MCF 10A (cell line): Measurements from ENCODE around the gene ACACA. TPM values are rescaled to one million over a fixed set of nuclear protein-coding genes. Genes with fewer than 3 reads are reported as not detected.

Experiments
- BruUV-seq: library from RNA; stranded (reverse); fragments of 400-500 nt; replicated peaks from 2 replicates; lab custom pipeline; 2021; lab: Mats Ljungman, UMichigan
- CTCF ChIA-PET: fragments of 300-600 bp; sonication (Branson Sonifier 250); formaldehyde crosslinking; extraction: SDS; loops from one replicate; lab custom pipeline; 2021; ENCODE audit warnings: antibody characterized with exemption, inconsistent platforms; lab: Yijun Ruan, JAX
- POLR2A ChIA-PET: fragments of 300-600, 350-650 bp; sonication (Branson Sonifier 250); formaldehyde crosslinking; extraction: SDS; loops from one replicate; lab custom pipeline; 2020; ENCODE audit warnings: antibody characterized with exemption, inconsistent platforms; lab: Yijun Ruan, JAX
- DNase-seq: peaks from one replicate; pipeline ENCODE4 v3.0.0-alpha.2; 2018; ENCODE audit not compliant: unreplicated experiment
- H3K27ac Mint-ChIP-seq: one replicate; pipeline ENCODE4 v1.8.0; 2022; ENCODE audit warnings: mild to moderate bottlenecking, low read depth, mixed read lengths; ENCODE audit not compliant: unreplicated experiment
- H3K27me3 Mint-ChIP-seq: one replicate; pipeline ENCODE4 v1.8.0; 2022; ENCODE audit warnings: mixed read lengths; ENCODE audit not compliant: insufficient read depth, unreplicated experiment
- H3K36me3 Mint-ChIP-seq: one replicate; pipeline ENCODE4 v1.8.0; 2022; ENCODE audit warnings: mild to moderate bottlenecking, moderate library complexity, mixed read lengths; ENCODE audit not compliant: insufficient read depth, unreplicated experiment
- H3K4me1 Mint-ChIP-seq: one replicate; pipeline ENCODE4 v1.8.0; 2022; ENCODE audit warnings: mixed read lengths; ENCODE audit not compliant: insufficient read depth, unreplicated experiment
- H3K4me3 Mint-ChIP-seq: one replicate; pipeline ENCODE4 v1.8.0; 2022; ENCODE audit warnings: mild to moderate bottlenecking, moderate library complexity, mixed read lengths; ENCODE audit not compliant: unreplicated experiment
- H3K9me3 Mint-ChIP-seq: one replicate; pipeline ENCODE4 v1.8.0; 2022; ENCODE audit warnings: mixed read lengths; ENCODE audit not compliant: unreplicated experiment
- intact Hi-C: fragments of 100-400 bp; cut with micrococcal nuclease; formaldehyde crosslinking; loops from 2 replicates; pipeline ENCODE4 v1.14.1; 2022
- total RNA-seq: library from RNA; stranded (reverse); gene quantifications from 2 replicates; pipeline ENCODE4 v1.2.3, GENCODE V29; 2022
- TF ChIP-seq, protein P1 (sequence below): fragments of 200-600 bp; IDR thresholded peaks from one replicate; pipeline ENCODE4 v1.8.0; 2022; ENCODE audit warnings: antibody characterized with exemption, mild to moderate bottlenecking; ENCODE audit not compliant: unreplicated experiment

Gene ACACA
- total RNA-seq, 1 experiment from 2014 or later = 100 TPM

DNA sequence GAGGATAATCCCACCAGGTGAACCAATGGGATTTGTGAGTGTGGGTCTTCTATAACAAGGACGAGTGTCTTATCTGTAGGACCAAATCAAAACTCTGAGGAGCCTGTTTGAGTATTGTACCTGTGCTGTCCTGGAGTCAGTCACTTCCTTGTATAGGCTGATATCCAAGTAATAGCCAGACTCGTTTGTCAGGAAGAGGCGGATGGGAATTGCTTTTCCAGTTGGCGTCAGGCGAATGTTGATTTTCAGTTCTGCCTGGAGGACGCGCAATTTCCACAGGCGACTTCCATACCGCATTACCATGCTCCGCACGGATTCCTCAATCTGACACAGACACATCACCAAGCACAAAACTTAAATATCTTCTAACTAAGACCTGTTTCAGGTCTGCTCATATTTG is 218.5 kb downstream of the ACACA start:
- H3K4me1 Mint-ChIP-seq = peaks cover 1% of the 10 kb centered on the region
- BruUV-seq = no TSS peak
- intact Hi-C loops = no loop called here
- no peaks in the 10 kb centered on the region for H3K9me3 Mint-ChIP-seq
- no peaks in the 10 kb centered on the region for H3K27me3 Mint-ChIP-seq
- POLR2A ChIA-PET = interaction anchor here (0.7 to 1.2 kb wide), 2 partner anchors 9 to 180 kb away, joined by 3 to 4 read pairs; no protein-coding TSS in a partner anchor
- DNase-seq = no peak
- H3K27ac Mint-ChIP-seq = no peak overlapping the region
- H3K4me3 Mint-ChIP-seq = no peak overlapping the region
- H3K36me3 Mint-ChIP-seq = peaks cover 80% of the 10 kb centered on the region
- TF ChIP-seq, protein P1, sequence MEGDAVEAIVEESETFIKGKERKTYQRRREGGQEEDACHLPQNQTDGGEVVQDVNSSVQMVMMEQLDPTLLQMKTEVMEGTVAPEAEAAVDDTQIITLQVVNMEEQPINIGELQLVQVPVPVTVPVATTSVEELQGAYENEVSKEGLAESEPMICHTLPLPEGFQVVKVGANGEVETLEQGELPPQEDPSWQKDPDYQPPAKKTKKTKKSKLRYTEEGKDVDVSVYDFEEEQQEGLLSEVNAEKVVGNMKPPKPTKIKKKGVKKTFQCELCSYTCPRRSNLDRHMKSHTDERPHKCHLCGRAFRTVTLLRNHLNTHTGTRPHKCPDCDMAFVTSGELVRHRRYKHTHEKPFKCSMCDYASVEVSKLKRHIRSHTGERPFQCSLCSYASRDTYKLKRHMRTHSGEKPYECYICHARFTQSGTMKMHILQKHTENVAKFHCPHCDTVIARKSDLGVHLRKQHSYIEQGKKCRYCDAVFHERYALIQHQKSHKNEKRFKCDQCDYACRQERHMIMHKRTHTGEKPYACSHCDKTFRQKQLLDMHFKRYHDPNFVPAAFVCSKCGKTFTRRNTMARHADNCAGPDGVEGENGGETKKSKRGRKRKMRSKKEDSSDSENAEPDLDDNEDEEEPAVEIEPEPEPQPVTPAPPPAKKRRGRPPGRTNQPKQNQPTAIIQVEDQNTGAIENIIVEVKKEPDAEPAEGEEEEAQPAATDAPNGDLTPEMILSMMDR = no peak
- CTCF ChIA-PET = interaction anchor here (0.6 to 1.1 kb wide), 3 partner anchors 24 to 186 kb away, joined by 3 to 4 read pairs (median 3); no protein-coding TSS in a partner anchor

GRCh38 chr17:37187262-37187661 is 219.4 kb downstream of the ACACA start:
- Mint-ChIP-seq H3K36me3 (peaks cover 71% of the 10 kb centered on the region), H3K4me1 (peaks cover 8% of the 10 kb centered on the region), H3K9me3 (no peaks in the 10 kb centered on the region), H3K27me3 (no peaks in the 10 kb centered on the region), H3K27ac (no peak overlapping the region), H3K4me3 (no peak overlapping the region)
- intact Hi-C loops = no loop called here
- TF ChIP-seq, protein P1 = no peak
- ChIA-PET CTCF (no interaction called here), POLR2A (interaction anchor here (0.6 to 0.7 kb wide), 2 partner anchors 43 to 87 kb away, joined by 3 read pairs; no protein-coding TSS in a partner anchor)
- DNase-seq = no peak
- BruUV-seq = no TSS peak

- POLR2A ChIA-PET = interaction anchor here (1.2 to 1.7 kb wide), 2 partner anchors 8 to 24 kb away, joined by 3 read pairs; no protein-coding TSS in a partner anchor
- H3K27ac Mint-ChIP-seq = peak overlapping the region; percentile 14
- peaks cover 43% of the 10 kb centered on the region for H3K36me3 Mint-ChIP-seq
- no peaks in the 10 kb centered on the region for H3K27me3 Mint-ChIP-seq
- TF ChIP-seq, protein P1 = no peak
- H3K4me3 Mint-ChIP-seq = no peak overlapping the region
- H3K4me1 Mint-ChIP-seq = peaks cover 27% of the 10 kb centered on the region
- BruUV-seq = no TSS peak
- CTCF ChIA-PET = interaction anchor here (0.5 to 1.5 kb wide), 4 partner anchors 24 to 1486 kb away, joined by 3 to 6 read pairs (median 3); no protein-coding TSS in a partner anchor
- intact Hi-C loops = no loop called here
- DNase-seq = no peak
- no peaks in the 10 kb centered on the region for H3K9me3 Mint-ChIP-seq
These were observed 223.7 kb downstream of the ACACA start for GRCh38 chr17:37182786-37183465.

GRCh38 chr17:37180376-37180775 is 226.3 kb downstream of the ACACA start:
- no TSS peak for BruUV-seq
- peaks cover 43% of the 10 kb centered on the region for H3K4me1 Mint-ChIP-seq

More at GRCh38 chr17:37180376-37180775, 226.3 kb downstream of the ACACA start:
- ChIA-PET POLR2A (interaction anchor here (1.0 to 2.9 kb wide), 2 partner anchors 10 to 16 kb away, joined by 3 to 10 read pairs; no protein-coding TSS in a partner anchor), CTCF (no interaction called here)
- no peaks in the 10 kb centered on the region for H3K9me3 Mint-ChIP-seq
- H3K27me3 Mint-ChIP-seq = no peaks in the 10 kb centered on the region
- TF ChIP-seq, protein P1 = no peak
- no peak for DNase-seq
- H3K27ac Mint-ChIP-seq = peak overlapping the region; percentile 41
- H3K4me3 Mint-ChIP-seq = no peak overlapping the region
- peaks cover 38% of the 10 kb centered on the region for H3K36me3 Mint-ChIP-seq
- intact Hi-C loops = no loop called here
